Measurements from ENCODE around the gene LRRTM1.

LRRTM1 gene

DNA sequence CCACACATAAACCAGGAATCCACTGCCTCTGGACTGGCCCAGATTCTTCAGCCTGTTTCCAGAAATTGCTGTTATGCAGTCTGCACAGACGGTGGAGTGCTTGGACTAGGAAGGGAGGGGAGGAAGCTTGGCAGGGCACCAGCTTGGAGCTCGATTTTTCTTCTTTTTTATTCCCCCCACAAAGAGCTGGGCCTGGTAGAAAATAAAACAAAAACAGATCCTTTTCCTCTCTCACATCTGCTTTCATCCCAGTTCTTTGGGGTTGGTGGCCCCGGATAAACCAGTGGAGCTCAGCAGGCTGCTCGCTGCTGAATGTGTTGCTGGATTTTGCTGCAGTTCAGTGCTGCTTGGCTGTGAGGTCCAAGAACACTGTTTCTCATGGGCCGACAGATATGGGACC is 16.0 kb downstream of the LRRTM1 start:
- Histone ChIP-seq H3K27ac (ENCODE audit: extremely low read depth, low read depth, low read length) (no peak overlapping the region), H3K9me3 (ENCODE audit: control insufficient read depth, insufficient read depth, low read depth, low read length) (no peaks in the 10 kb centered on the region), H3K36me3 (ENCODE audit: control insufficient read depth in 2 of 2, insufficient read depth in 1 of 2, low read length in 2 of 2) (no peaks in the 10 kb centered on the region), H3K4me1 (ENCODE audit: control insufficient read depth, insufficient read depth, low read length) (no peaks in the 10 kb centered on the region), H3K4me3 (ENCODE audit: low read depth, low read length) (no peak overlapping the region)
- CTCF ChIA-PET: interaction anchor here (0.6 to 0.7 kb wide), 2 partner anchors 141 to 213 kb away, joined by 3 read pairs; no protein-coding TSS in a partner anchor
- TF ChIP-seq ZNF677 (tag by site-specific recombination; IDR thresholded peaks at IDR 0.05) (no peak), ZNF292 (tag by site-specific recombination; IDR thresholded peaks at IDR 0.05; ENCODE audit: borderline replicate concordance, low read depth) (no peak), ZFHX2 (tag by site-specific recombination; conservative IDR thresholded peaks at IDR 0.05) (no peak), ZNF341 (tag by site-specific recombination; IDR thresholded peaks at IDR 0.05; ENCODE audit: low read depth) (no peak), ZBTB7A (tag by site-specific recombination; IDR thresholded peaks at IDR 0.05; ENCODE audit: low read depth) (no peak), ZNF140 (tag by site-specific recombination; IDR thresholded peaks at IDR 0.05) (no peak), ZFP3 (tag by site-specific recombination; IDR thresholded peaks at IDR 0.05; ENCODE audit: low read depth) (no peak), ZNF707 (tag by site-specific recombination; IDR thresholded peaks at IDR 0.05) (no peak), GFI1B (tag by site-specific recombination; IDR thresholded peaks at IDR 0.05) (no peak), ZNF350 (tag by site-specific recombination; IDR thresholded peaks at IDR 0.05) (no peak), ZNF626 (tag by site-specific recombination; IDR thresholded peaks at IDR 0.05) (no peak), ZNF768 (tag by site-specific recombination; IDR thresholded peaks at IDR 0.05) (no peak), ZNF747 (tag by site-specific recombination; IDR thresholded peaks at IDR 0.05) (no peak), ZNF23 (tag by site-specific recombination; IDR thresholded peaks at IDR 0.05; ENCODE audit: borderline replicate concordance) (no peak)
- TF ChIP-seq, protein P1, sequence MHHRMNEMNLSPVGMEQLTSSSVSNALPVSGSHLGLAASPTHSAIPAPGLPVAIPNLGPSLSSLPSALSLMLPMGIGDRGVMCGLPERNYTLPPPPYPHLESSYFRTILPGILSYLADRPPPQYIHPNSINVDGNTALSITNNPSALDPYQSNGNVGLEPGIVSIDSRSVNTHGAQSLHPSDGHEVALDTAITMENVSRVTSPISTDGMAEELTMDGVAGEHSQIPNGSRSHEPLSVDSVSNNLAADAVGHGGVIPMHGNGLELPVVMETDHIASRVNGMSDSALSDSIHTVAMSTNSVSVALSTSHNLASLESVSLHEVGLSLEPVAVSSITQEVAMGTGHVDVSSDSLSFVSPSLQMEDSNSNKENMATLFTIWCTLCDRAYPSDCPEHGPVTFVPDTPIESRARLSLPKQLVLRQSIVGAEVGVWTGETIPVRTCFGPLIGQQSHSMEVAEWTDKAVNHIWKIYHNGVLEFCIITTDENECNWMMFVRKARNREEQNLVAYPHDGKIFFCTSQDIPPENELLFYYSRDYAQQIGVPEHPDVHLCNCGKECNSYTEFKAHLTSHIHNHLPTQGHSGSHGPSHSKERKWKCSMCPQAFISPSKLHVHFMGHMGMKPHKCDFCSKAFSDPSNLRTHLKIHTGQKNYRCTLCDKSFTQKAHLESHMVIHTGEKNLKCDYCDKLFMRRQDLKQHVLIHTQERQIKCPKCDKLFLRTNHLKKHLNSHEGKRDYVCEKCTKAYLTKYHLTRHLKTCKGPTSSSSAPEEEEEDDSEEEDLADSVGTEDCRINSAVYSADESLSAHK (tag by site-specific recombination; IDR thresholded peaks at IDR 0.05): no peak
- TF ChIP-seq, protein P2, sequence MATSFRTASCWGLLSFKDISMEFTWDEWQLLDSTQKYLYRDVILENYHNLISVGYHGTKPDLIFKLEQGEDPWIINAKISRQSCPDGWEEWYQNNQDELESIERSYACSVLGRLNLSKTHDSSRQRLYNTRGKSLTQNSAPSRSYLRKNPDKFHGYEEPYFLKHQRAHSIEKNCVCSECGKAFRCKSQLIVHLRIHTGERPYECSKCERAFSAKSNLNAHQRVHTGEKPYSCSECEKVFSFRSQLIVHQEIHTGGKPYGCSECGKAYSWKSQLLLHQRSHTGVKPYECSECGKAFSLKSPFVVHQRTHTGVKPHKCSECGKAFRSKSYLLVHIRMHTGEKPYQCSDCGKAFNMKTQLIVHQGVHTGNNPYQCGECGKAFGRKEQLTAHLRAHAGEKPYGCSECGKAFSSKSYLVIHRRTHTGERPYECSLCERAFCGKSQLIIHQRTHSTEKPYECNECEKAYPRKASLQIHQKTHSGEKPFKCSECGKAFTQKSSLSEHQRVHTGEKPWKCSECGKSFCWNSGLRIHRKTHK (tag by site-specific recombination; IDR thresholded peaks at IDR 0.05): no peak
- TF ChIP-seq, protein P3, sequence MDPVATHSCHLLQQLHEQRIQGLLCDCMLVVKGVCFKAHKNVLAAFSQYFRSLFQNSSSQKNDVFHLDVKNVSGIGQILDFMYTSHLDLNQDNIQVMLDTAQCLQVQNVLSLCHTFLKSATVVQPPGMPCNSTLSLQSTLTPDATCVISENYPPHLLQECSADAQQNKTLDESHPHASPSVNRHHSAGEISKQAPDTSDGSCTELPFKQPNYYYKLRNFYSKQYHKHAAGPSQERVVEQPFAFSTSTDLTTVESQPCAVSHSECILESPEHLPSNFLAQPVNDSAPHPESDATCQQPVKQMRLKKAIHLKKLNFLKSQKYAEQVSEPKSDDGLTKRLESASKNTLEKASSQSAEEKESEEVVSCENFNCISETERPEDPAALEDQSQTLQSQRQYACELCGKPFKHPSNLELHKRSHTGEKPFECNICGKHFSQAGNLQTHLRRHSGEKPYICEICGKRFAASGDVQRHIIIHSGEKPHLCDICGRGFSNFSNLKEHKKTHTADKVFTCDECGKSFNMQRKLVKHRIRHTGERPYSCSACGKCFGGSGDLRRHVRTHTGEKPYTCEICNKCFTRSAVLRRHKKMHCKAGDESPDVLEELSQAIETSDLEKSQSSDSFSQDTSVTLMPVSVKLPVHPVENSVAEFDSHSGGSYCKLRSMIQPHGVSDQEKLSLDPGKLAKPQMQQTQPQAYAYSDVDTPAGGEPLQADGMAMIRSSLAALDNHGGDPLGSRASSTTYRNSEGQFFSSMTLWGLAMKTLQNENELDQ (tag by site-specific recombination; IDR thresholded peaks at IDR 0.05; ENCODE audit: low read depth): no peak
- POLR2A ChIA-PET: no interaction called here

DNA sequence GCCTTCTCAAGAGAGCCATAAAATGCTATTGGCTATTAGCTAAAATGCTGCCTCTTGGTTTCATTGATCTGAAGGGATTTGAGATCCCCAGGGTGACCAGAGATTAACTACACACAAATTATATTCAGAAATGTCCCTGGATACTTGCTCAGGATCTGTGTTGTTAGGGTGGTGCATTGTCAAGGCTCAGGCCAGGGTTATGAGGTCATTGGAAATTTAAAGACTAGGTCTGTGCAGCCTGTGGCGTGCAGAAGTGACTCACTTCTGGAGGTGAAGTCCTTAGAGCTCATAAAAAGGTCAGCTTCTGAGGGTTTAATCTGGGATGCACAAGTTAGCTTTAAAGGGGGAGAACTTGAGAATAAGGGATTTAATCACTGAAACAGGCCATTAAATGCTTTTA is 23.5 kb downstream of the LRRTM1 start:
- Histone ChIP-seq H3K4me1 (ENCODE audit: control insufficient read depth, insufficient read depth, low read length) (no peaks in the 10 kb centered on the region), H3K36me3 (ENCODE audit: control insufficient read depth in 2 of 2, insufficient read depth in 1 of 2, low read length in 2 of 2) (no peaks in the 10 kb centered on the region), H3K9me3 (ENCODE audit: control insufficient read depth, insufficient read depth, low read depth, low read length) (no peaks in the 10 kb centered on the region), H3K4me3 (ENCODE audit: low read depth, low read length) (no peak overlapping the region), H3K27ac (ENCODE audit: extremely low read depth, low read depth, low read length) (no peak overlapping the region)
- ChIA-PET POLR2A (no interaction called here), CTCF (interaction anchor here (2.2 kb wide), 1 partner anchor 25 kb away, joined by 8 read pairs; no protein-coding TSS in a partner anchor)
- no peak for TF ChIP-seq ZNF292 (tag by site-specific recombination; IDR thresholded peaks at IDR 0.05; ENCODE audit: borderline replicate concordance, low read depth)
- TF ChIP-seq, protein P4, sequence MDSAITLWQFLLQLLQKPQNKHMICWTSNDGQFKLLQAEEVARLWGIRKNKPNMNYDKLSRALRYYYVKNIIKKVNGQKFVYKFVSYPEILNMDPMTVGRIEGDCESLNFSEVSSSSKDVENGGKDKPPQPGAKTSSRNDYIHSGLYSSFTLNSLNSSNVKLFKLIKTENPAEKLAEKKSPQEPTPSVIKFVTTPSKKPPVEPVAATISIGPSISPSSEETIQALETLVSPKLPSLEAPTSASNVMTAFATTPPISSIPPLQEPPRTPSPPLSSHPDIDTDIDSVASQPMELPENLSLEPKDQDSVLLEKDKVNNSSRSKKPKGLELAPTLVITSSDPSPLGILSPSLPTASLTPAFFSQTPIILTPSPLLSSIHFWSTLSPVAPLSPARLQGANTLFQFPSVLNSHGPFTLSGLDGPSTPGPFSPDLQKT (IDR thresholded peaks at IDR 0.05; ENCODE audit: borderline replicate concordance, low read depth, low read length): no peak
